DMS79 (cell line): Measurements from ENCODE around the gene C5orf22.

ENCODE experiments used
- DNase-seq: peaks from one replicate; lab custom pipeline; 2025; lab: John Stamatoyannopoulos, UW

The C5orf22 gene

GRCh38 chr5:31604240-31604639 is 72.1 kb downstream of the C5orf22 start:
- no peak for DNase-seq

DNA sequence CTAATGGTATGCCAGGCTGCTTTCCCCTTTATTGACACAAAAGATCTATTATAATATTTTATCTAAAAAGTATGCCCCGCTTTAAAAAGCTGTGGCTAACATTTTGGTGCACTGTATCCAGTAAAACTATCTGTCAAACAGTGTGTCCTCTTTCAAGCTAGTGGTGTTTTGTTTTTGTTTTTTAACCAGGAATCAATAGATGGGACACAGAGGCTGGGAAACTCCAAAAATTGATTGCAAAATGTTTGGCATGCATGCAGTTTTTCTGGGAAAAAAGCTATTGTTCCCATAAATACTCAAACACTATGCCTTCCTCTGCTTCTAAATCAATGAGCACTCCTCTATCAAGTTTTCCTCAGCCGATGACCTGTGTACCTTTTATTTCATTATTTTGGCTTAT is 72.5 kb downstream of the C5orf22 start:
- no peak for DNase-seq
